K562 (cell line): Measurements from ENCODE around the gene LRMDA. TPM values are rescaled to one million over a fixed set of nuclear protein-coding genes. Genes with fewer than 3 reads are reported as not detected.

Experiments used
- ATAC-seq: fragments of 200-7000 bp; cut with Tn5 transposase; 3 replicates; pipeline ENCODE4 v1.9.1; 2020; ENCODE audit warnings: moderate library complexity
- BruUV-seq: library from RNA; stranded (reverse); fragments of 400-500 nt; replicated peaks from 2 replicates; lab custom pipeline; 2021; lab: Mats Ljungman, UMichigan
- CTCF ChIA-PET: fragments of 300-600 bp; formaldehyde crosslinking; extraction: SDS; loops from one replicate; lab custom pipeline; 2021; ENCODE audit warnings: low intra/inter-chr PET ratio; lab: Yijun Ruan, JAX
- POLR2A ChIA-PET: fragments of 300-600, 350-650 bp; sonication (Branson Sonifier 250); formaldehyde crosslinking; extraction: SDS; loops from one replicate; lab custom pipeline; 2021; ENCODE audit warnings: antibody characterized with exemption, inconsistent platforms; lab: Yijun Ruan, JAX
- DNase-seq, 4 experiments: peaks; one replicate each; pipeline versions ENCODE4 v3.0.0 to v3.0.0-alpha.2; 2011 to 2018; ENCODE audit warnings: low spot score in 3 of 4, mixed read lengths in 3 of 4; ENCODE audit errors: extremely low read depth in 1 of 4
- FAIRE-seq: peaks from 2 replicates; lab custom pipeline; 2011; peaks lifted over from hg19 to GRCh38; lab: Jason Lieb, UNC
- H2AFZ ChIP-seq: 2 replicates; pipeline ENCODE4 v1.6.0; 2011; ENCODE audit warnings: low read depth, low read length, control low read depth, inconsistent platforms
- H3K27ac ChIP-seq: fragments of 200-600 bp; 3 replicates; pipeline ENCODE4 v1.8.0; 2011; ENCODE audit warnings: low read depth, mild to moderate bottlenecking, control low read depth, inconsistent platforms, low read length, moderate library complexity, mixed read lengths; ENCODE audit errors: extremely low read depth
- H3K27me3 ChIP-seq, 2 experiments: fragments of 300-600 bp in 1 of 2; 2 replicates in 1 of 2; 3 replicates in 1 of 2; pipeline versions ENCODE4 v1.6.0 to v1.8.0; 2011; ENCODE audit warnings: inconsistent platforms in 2 of 2, low read length in 2 of 2, mild to moderate bottlenecking in 1 of 2, mixed read lengths in 1 of 2, moderate library complexity in 1 of 2; ENCODE audit not compliant: control insufficient read depth in 2 of 2, insufficient read depth in 2 of 2
- H3K36me3 ChIP-seq: fragments of 300-600 bp; 3 replicates; pipeline ENCODE4 v1.8.0; 2011; ENCODE audit warnings: mild to moderate bottlenecking, low read length, inconsistent platforms; ENCODE audit not compliant: control insufficient read depth, insufficient read depth
- H3K4me1 ChIP-seq, 2 experiments: fragments of 200-600 bp in 1 of 2; replicated peaks in 1 of 2; 2 replicates in 1 of 2; 3 replicates in 1 of 2; pipeline versions ENCODE4 v1.5.1 to v1.8.0; 2011; ENCODE audit warnings: inconsistent platforms in 2 of 2, low read length in 2 of 2, mild to moderate bottlenecking in 1 of 2, mixed read lengths in 1 of 2, moderate library complexity in 1 of 2; ENCODE audit not compliant: control insufficient read depth in 2 of 2, insufficient read depth in 2 of 2
- H3K4me2 ChIP-seq: 2 replicates; pipeline ENCODE4 v1.6.1; 2011; ENCODE audit warnings: low read length, control low read depth, inconsistent platforms, mixed read lengths; ENCODE audit not compliant: insufficient read depth
- H3K4me3 ChIP-seq: fragments of 200-600 bp; sonication (generic), shearing (Covaris generic); 2 replicates; pipeline ENCODE4 v1.5.1; 2016; ENCODE audit warnings: control low read depth, inconsistent platforms
- H3K79me2 ChIP-seq: fragments of 200-600 bp; 3 replicates; pipeline ENCODE4 v1.8.0; 2011; ENCODE audit warnings: low read length, inconsistent platforms; ENCODE audit not compliant: control insufficient read depth, insufficient read depth
- H3K9ac ChIP-seq, 2 experiments: 2 replicates each; pipeline versions ENCODE4 v1.6.0 to v1.6.1; 2011; ENCODE audit warnings: low read depth in 2 of 2, low read length in 2 of 2, control low read depth in 1 of 2, inconsistent platforms in 1 of 2, mild to moderate bottlenecking in 1 of 2, mixed read lengths in 1 of 2; ENCODE audit not compliant: insufficient read depth in 1 of 2
- H3K9me1 ChIP-seq: one replicate; pipeline ENCODE4 v1.6.0; 2011; ENCODE audit warnings: inconsistent platforms, mild to moderate bottlenecking, low read length, moderate library complexity; ENCODE audit not compliant: control insufficient read depth, insufficient read depth
- H3K9me3 ChIP-seq: replicated peaks from 2 replicates; pipeline ENCODE4 v1.5.1; 2011; ENCODE audit warnings: low read depth, low read length, inconsistent platforms; ENCODE audit not compliant: control insufficient read depth, insufficient read depth
- H4K20me1 ChIP-seq: replicated peaks from 2 replicates; pipeline ENCODE4 v1.6.1; 2011; ENCODE audit warnings: low read length, inconsistent platforms, mixed read lengths; ENCODE audit not compliant: control insufficient read depth, insufficient read depth
- CEBPB ChIP-seq: fragments of 450-650 bp; IDR thresholded peaks from 2 replicates; pipeline ENCODE4 v1.6.1; 2016; ENCODE audit warnings: missing genetic modification characterization, missing compliant biosample characterization
- HDGF ChIP-seq: fragments of 450-650 bp; IDR thresholded peaks from 2 replicates; pipeline ENCODE4 v1.6.1; 2016
- HMGN3 ChIP-seq: IDR thresholded peaks from 2 replicates; pipeline ENCODE4 v1.6.1; 2011; ENCODE audit warnings: borderline replicate concordance, low read depth, mild to moderate bottlenecking, mixed read lengths, low read length; ENCODE audit not compliant: insufficient read length; ENCODE audit errors: extremely low read depth
- MTA2 ChIP-seq: fragments of 450-650 bp; IDR thresholded peaks from 2 replicates; pipeline ENCODE4 v1.6.1; 2016; ENCODE audit warnings: low read depth
- MTA3 ChIP-seq: fragments of 450-650 bp; formaldehyde crosslinking; IDR thresholded peaks from 2 replicates; pipeline ENCODE4 v1.6.1; 2017; ENCODE audit warnings: mild to moderate bottlenecking, borderline replicate concordance
- PURB ChIP-seq: sonication (generic); formaldehyde crosslinking; IDR thresholded peaks from 2 replicates; pipeline ENCODE4 v1.9.0; 2021; ENCODE audit warnings: low read depth, mild to moderate bottlenecking, missing genetic modification reagents
- SIN3B ChIP-seq: fragments of 450-650 bp; IDR thresholded peaks from 2 replicates; pipeline ENCODE4 v1.6.1; 2017; ENCODE audit warnings: low read depth, mild to moderate bottlenecking, moderate library complexity
- SREBF1 ChIP-seq: fragments of 150-350 bp; IDR thresholded peaks from 2 replicates; pipeline ENCODE4 v1.6.1; 2014; ENCODE audit warnings: antibody characterized with exemption, low read depth, low read length, borderline replicate concordance
- XRCC5 ChIP-seq: fragments of 200-400 bp; formaldehyde crosslinking; IDR thresholded peaks from 2 replicates; pipeline ENCODE4 v1.6.1; 2017; ENCODE audit warnings: low read depth, mild to moderate bottlenecking, low read length
- YY1 ChIP-seq, 3 experiments: IDR thresholded peaks; 2 replicates each; pipeline ENCODE4 v1.6.1; 2011; ENCODE audit warnings: low read length in 2 of 3, mild to moderate bottlenecking in 2 of 3, moderate library complexity in 2 of 3, borderline replicate concordance in 1 of 3, control low read depth in 1 of 3, low read depth in 1 of 3; ENCODE audit not compliant: insufficient read depth in 3 of 3, insufficient replicate concordance in 2 of 3, control insufficient read depth in 1 of 3, insufficient read length in 1 of 3; ENCODE audit errors: extremely low read depth in 1 of 3
- ZNF699 ChIP-seq: fragments of 250-450 bp; sonication (Bioruptor Pico); IDR thresholded peaks from 2 replicates; pipeline ENCODE4 v1.8.0; 2021; ENCODE audit warnings: mild to moderate bottlenecking, moderate library complexity; ENCODE audit not compliant: insufficient replicate concordance
- WGBS: fragments of 100-300 bp; shearing (Covaris generic); methylation state at CpG from one replicate; pipeline ENCODE4 v1.1.6; 2016; ENCODE audit warnings: low coverage, mixed read lengths; ENCODE audit not compliant: insufficient coverage; ENCODE audit errors: missing lambda C conversion rate; 5-methylcytosine and 5-hydroxymethylcytosine counted together
- in situ Hi-C: fragments of 300-500 bp; cut with MboI; formaldehyde crosslinking; loops from 4 replicates; pipeline ENCODE4 v1.15.0; 2018; ENCODE audit warnings: inconsistent platforms, mixed read lengths
- intact Hi-C: fragments of 100-400 bp; cut with micrococcal nuclease; formaldehyde crosslinking; loops from 2 replicates; pipeline ENCODE4 v1.14.2; 2022
- polyA plus RNA-seq, 8 experiments: library from polyadenylated mRNA; depleted of rRNA in 4 of 8; stranded (reverse) in 5 of 8; unstranded in 3 of 8; fragments of >200 nt; fragmentation: Nextera tagmentation in 2 of 8; fragmentation: Illumina TruSeq in 1 of 8; extraction: Ambion mirVana in 2 of 8; extraction: Trizol in 1 of 8; gene quantifications; 2 replicates each; pipeline versions ENCODE4 v1.2.1 to v1.2.3, GENCODE V29; 2011 to 2014; ENCODE audit warnings: inconsistent platforms in 1 of 8, missing spikeins in 1 of 8
- total RNA-seq, 7 experiments: library from RNA; depleted of rRNA in 6 of 7; stranded (reverse); fragments of >200 nt in 6 of 7; fragmentation: Illumina TruSeq in 2 of 7; extraction: Trizol in 2 of 7; gene quantifications; 2 replicates each; pipeline versions ENCODE4 v1.2.1 to v1.2.3, GENCODE V29; 2011 to 2021; ENCODE audit warnings: low replicate concordance in 1 of 7
- TF ChIP-seq, protein P1 (sequence below): sonication (generic); formaldehyde crosslinking; IDR thresholded peaks from 2 replicates; pipeline ENCODE4 v1.8.0; 2023; ENCODE audit warnings: mild to moderate bottlenecking, missing genetic modification reagents

LRMDA gene
- total and polyA plus RNA-seq, 9 of the 15 experiments (the other 6 are each of a cell fraction or from before 2014, with no cell fraction given), result 0.25 TPM; not detected in 8

DNA sequence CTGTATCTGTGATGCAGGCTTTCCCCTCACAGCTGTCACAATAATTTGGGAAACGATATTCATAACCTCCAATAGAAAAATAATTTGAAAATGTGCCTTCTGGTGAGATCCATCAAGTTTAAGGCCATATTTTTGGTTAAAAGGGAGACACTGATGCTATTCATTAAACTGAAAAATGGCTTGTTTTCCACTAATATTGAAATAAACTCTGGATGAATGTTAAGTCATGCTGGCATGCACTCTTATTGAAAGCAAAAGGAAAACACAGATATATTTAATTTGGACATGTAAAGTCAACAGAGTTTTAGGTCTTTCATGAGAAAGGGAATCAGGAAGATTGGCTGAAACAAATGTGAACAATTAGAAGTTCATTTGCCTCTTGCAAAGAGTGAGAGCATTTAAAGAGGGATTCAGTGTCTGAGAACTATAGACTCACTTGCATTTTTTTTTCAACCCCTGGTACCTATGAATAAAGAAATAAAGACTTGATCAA is 879.2 kb downstream of the LRMDA start:
- Histone ChIP-seq H3K9me1 (no peaks in the 10 kb centered on the region), H3K9ac (no peak overlapping the region), H3K4me2 (no peak overlapping the region), H3K36me3 (no peaks in the 10 kb centered on the region), H4K20me1 (no peaks in the 10 kb centered on the region), H3K27me3 (no peaks in the 10 kb centered on the region), H3K4me3 (no peak overlapping the region), H3K79me2 (no peaks in the 10 kb centered on the region), H3K4me1 (peaks cover 0 to 5% of the 10 kb centered on the region in 2 experiments; a peak in 1 of 5 replicates), H3K9me3 (no peaks in the 10 kb centered on the region), H2AFZ (no peak overlapping the region), H3K27ac (no peak overlapping the region)
- in situ Hi-C loops (no loop called here), intact Hi-C loops (no loop called here)
- no peak for TF ChIP-seq YY1 (IDR thresholded peaks at IDR 0.05; ENCODE audit: borderline replicate concordance in 1 of 3, control insufficient read depth in 1 of 3, extremely low read depth in 1 of 3, insufficient read depth in 3 of 3, insufficient read length in 1 of 3, insufficient replicate concordance in 2 of 3, low read depth in 1 of 3, low read length in 2 of 3)
- no peak for TF ChIP-seq HMGN3
- TF ChIP-seq SIN3B, result no peak
- TF ChIP-seq ZNF699 (CRISPR knock-in tag), result no peak
- TF ChIP-seq MTA3, result no peak
- no peak for TF ChIP-seq XRCC5
- no peak for TF ChIP-seq PURB (CRISPR knock-in tag)
- TF ChIP-seq HDGF, result no peak
- TF ChIP-seq, protein P1, sequence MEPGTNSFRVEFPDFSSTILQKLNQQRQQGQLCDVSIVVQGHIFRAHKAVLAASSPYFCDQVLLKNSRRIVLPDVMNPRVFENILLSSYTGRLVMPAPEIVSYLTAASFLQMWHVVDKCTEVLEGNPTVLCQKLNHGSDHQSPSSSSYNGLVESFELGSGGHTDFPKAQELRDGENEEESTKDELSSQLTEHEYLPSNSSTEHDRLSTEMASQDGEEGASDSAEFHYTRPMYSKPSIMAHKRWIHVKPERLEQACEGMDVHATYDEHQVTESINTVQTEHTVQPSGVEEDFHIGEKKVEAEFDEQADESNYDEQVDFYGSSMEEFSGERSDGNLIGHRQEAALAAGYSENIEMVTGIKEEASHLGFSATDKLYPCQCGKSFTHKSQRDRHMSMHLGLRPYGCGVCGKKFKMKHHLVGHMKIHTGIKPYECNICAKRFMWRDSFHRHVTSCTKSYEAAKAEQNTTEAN (CRISPR knock-in tag), result no peak
- no peak for TF ChIP-seq MTA2
- no peak for TF ChIP-seq CEBPB
- TF ChIP-seq SREBF1, result no peak
- no peak for DNase-seq
- ChIA-PET CTCF (no interaction called here), POLR2A (no interaction called here)
- 0% methylated on average over 1 of the region's 1 CpG for WGBS
- no TSS peak for BruUV-seq
- no peak for ATAC-seq
- no peak for FAIRE-seq
